Heart right ventricle (tissue), 16 donors: ENCODE results near the gene PCYOX1L. TPM values are rescaled to one million over a fixed set of nuclear protein-coding genes. Genes with fewer than 3 reads are reported as not detected.

Experiments
- ATAC-seq, 8 donors: fragments of 200-7000 bp; cut with Tn5 transposase; one replicate each; pipeline ENCODE4 v1.9.1; 2020; ENCODE audit warnings: mild to moderate bottlenecking in 8 of 8, moderate library complexity in 8 of 8, moderate number of reproducible peaks in 1 of 8
- DNase-seq, 2 donors: peaks; one replicate each; pipeline ENCODE4 v3.0.0-alpha.2; 2020
- H3K27ac ChIP-seq, 10 donors: fragments of 200-600 bp; sonication (generic) in 2 of 10; one replicate each; pipeline versions ENCODE4 v1.5.0 to v1.8.0; 2020 to 2022; ENCODE audit warnings: mild to moderate bottlenecking in 3 of 10
- H3K27me3 ChIP-seq, 7 donors: fragments of 200-600 bp; one replicate each; pipeline ENCODE4 v1.8.0; 2021 to 2022; ENCODE audit warnings: mild to moderate bottlenecking in 2 of 7
- H3K36me3 ChIP-seq, 9 donors: fragments of 200-600 bp; sonication (generic) in 1 of 9; one replicate each; pipeline versions ENCODE4 v1.5.0 to v1.8.0; 2020 to 2022; ENCODE audit warnings: mild to moderate bottlenecking in 2 of 9
- H3K4me1 ChIP-seq, 9 donors: fragments of 200-600 bp; sonication (generic) in 1 of 9; one replicate each; pipeline versions ENCODE4 v1.5.0 to v1.8.0; 2020 to 2022; ENCODE audit warnings: mild to moderate bottlenecking in 4 of 9
- H3K4me3 ChIP-seq, 10 donors: fragments of 200-600 bp; sonication (generic) in 2 of 10; one replicate each; pipeline versions ENCODE4 v1.5.0 to v1.8.0; 2020 to 2022; ENCODE audit warnings: mild to moderate bottlenecking in 7 of 10, moderate library complexity in 2 of 10
- H3K9me3 ChIP-seq, 11 donors: fragments of 200-600 bp in 10 of 11; sonication (generic) in 2 of 11; one replicate each; pipeline versions ENCODE4 v1.5.0 to v1.8.0; 2013 to 2022; ENCODE audit warnings: mild to moderate bottlenecking in 2 of 11, control low read depth in 1 of 11, moderate library complexity in 1 of 11
- WGBS, 2 donors: extraction: QIAGEN DNeasy Blood & Tissue Kit; methylation state at CpG; one replicate each; pipeline ENCODE4 v1.1.7; 2013; ENCODE audit warnings: inconsistent platforms in 1 of 2; 5-methylcytosine and 5-hydroxymethylcytosine counted together
- intact Hi-C, 10 donors: fragments of 100-400 bp; cut with DNase I; formaldehyde crosslinking; loops; one replicate each; pipeline versions ENCODE4 v1.11.1 to v1.14.2; 2022
- polyA plus RNA-seq, 2 donors: library from polyadenylated mRNA; stranded (reverse); fragments of 200-250 nt; gene quantifications; one replicate each; pipeline ENCODE4 v1.2.3, GENCODE V29; 2013
- total RNA-seq, 10 donors: library from RNA; stranded (reverse); fragmentation: NEBNext Ultra II Directional in 3 of 10; extraction: Animal tissue kit (Norgen Biotek cat#: 25700) in 3 of 10; gene quantifications; one replicate each; pipeline versions ENCODE4 v1.2.1 to v1.2.4, GENCODE V29; 2021 to 2023
- TF ChIP-seq, protein P1 (sequence below), 9 donors: fragments of 200-600 bp; sonication (generic) in 2 of 9; IDR thresholded peaks; one replicate each; pipeline versions ENCODE4 v1.5.0 to v1.8.0; 2021 to 2022; ENCODE audit warnings: antibody characterized with exemption in 9 of 9, mild to moderate bottlenecking in 5 of 9, moderate library complexity in 1 of 9
- donor health status: Arrhythmogenic right ventricular cardiomyopathy.
- donor health status: ischemic (EF 13 %, LVEDD 7.1; RV severe dilation, severe dysfunction).
- donor health status: healthy with polysubstance abuse.
- donor health status: DM: no; HTN: yes; CAD: no.
- donor health status: DM: no; HTN: no; CAD: no.
- donor health status: ischemic (EF 25% LVEDD 6.9; RV normal size, moderate dysfunction).
- donor health status: ischemic (EF 25% LVEDD 5.7; RV mildly dilated, moderate dysfunction).
- donor health status: healthy.
- donor health status: DM: yes; HTN: yes; CAD: no.
- donor health status: Ischemic cardiomyopathy.
- donor health status: ischemic (EF 35%, LVEDD 5.7; RV mildly dilated, moderate dysfunction).
- donor health status: nonischemic (EF 11% LVEDD 7.7; RV severe dilation, severe dysfunction).
- donor health status: DM: yes; HTN: yes; CAD: no.
- donor health status: PGD.
- donor health status: ischemic (EF 29% LVEDD 5.4; RV normal size, mild dysfunction).
- donor health status: nonischemic (EF 23%, LVEDD 6.1; RV moderate dilation, normal function).

The PCYOX1L gene
- total and polyA plus RNA-seq, 12 donors, result 2.6 to 6.2 (median 4.4) TPM

- no peaks in the 10 kb centered on the region for H3K27me3 ChIP-seq
- intact Hi-C loops, result no loop called here
- TF ChIP-seq, protein P1, sequence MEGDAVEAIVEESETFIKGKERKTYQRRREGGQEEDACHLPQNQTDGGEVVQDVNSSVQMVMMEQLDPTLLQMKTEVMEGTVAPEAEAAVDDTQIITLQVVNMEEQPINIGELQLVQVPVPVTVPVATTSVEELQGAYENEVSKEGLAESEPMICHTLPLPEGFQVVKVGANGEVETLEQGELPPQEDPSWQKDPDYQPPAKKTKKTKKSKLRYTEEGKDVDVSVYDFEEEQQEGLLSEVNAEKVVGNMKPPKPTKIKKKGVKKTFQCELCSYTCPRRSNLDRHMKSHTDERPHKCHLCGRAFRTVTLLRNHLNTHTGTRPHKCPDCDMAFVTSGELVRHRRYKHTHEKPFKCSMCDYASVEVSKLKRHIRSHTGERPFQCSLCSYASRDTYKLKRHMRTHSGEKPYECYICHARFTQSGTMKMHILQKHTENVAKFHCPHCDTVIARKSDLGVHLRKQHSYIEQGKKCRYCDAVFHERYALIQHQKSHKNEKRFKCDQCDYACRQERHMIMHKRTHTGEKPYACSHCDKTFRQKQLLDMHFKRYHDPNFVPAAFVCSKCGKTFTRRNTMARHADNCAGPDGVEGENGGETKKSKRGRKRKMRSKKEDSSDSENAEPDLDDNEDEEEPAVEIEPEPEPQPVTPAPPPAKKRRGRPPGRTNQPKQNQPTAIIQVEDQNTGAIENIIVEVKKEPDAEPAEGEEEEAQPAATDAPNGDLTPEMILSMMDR (IDR thresholded peaks at IDR 0.05), result peak in 1 of 9 donors; percentile 15
- WGBS, 2 donors, result 62 to 68% methylated on average over 9 of the region's 9 CpGs
- peak overlapping the region; percentile 28 to 64 (median 54) for H3K4me3 ChIP-seq
- peak; percentile 78 to 89 (median 86) for ATAC-seq
- H3K27ac ChIP-seq, result peak overlapping the region; percentile 66 to 95 (median 80)
- H3K9me3 ChIP-seq, result no peaks in the 10 kb centered on the region
- peaks cover 0 to 28% (median 0%) of the 10 kb centered on the region in 9 donors for H3K36me3 ChIP-seq
- H3K4me1 ChIP-seq, result peaks cover 0 to 35% (median 11%) of the 10 kb centered on the region in 9 donors
- DNase-seq, result peak; percentile 68 to 75
Observed at GRCh38 chr5:149406203-149406978, 48.5 kb downstream of the PCYOX1L start.

DNA sequence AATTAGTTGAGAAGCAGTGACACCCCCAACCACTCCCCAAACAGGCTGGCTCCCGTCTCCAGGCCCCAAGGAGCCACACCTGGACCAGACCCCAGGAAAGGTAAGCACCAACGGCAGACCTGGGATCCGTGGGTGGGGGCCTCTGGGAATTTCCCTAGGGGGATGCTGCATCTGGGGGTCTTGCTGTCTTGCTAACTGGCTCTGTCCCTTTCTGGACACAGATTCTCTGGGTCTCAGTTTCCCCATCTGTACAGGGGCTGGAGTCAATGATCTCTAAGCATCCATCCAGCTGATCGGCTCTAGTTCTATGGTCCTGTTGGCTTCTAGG, 49.1 kb downstream of the PCYOX1L start:
- peaks cover 0 to 28% (median 0%) of the 10 kb centered on the region in 9 donors for H3K36me3 ChIP-seq
- peak overlapping the region; percentile 28 to 64 (median 54) for H3K4me3 ChIP-seq
- ATAC-seq (peak in 2 of 8 donors; percentile 2 to 5), DNase-seq (no peak)
- no peaks in the 10 kb centered on the region for H3K27me3 ChIP-seq
- TF ChIP-seq, protein P1 (IDR thresholded peaks at IDR 0.05), result no peak
- H3K9me3 ChIP-seq, result no peaks in the 10 kb centered on the region
- intact Hi-C loops, result no loop called here
- peak overlapping the region; percentile 66 to 95 (median 80) for H3K27ac ChIP-seq
- WGBS, 2 donors, result 53 to 68% methylated on average over 4 of the region's 4 CpGs
- H3K4me1 ChIP-seq, result peaks cover 0 to 35% (median 11%) of the 10 kb centered on the region in 9 donors

DNA sequence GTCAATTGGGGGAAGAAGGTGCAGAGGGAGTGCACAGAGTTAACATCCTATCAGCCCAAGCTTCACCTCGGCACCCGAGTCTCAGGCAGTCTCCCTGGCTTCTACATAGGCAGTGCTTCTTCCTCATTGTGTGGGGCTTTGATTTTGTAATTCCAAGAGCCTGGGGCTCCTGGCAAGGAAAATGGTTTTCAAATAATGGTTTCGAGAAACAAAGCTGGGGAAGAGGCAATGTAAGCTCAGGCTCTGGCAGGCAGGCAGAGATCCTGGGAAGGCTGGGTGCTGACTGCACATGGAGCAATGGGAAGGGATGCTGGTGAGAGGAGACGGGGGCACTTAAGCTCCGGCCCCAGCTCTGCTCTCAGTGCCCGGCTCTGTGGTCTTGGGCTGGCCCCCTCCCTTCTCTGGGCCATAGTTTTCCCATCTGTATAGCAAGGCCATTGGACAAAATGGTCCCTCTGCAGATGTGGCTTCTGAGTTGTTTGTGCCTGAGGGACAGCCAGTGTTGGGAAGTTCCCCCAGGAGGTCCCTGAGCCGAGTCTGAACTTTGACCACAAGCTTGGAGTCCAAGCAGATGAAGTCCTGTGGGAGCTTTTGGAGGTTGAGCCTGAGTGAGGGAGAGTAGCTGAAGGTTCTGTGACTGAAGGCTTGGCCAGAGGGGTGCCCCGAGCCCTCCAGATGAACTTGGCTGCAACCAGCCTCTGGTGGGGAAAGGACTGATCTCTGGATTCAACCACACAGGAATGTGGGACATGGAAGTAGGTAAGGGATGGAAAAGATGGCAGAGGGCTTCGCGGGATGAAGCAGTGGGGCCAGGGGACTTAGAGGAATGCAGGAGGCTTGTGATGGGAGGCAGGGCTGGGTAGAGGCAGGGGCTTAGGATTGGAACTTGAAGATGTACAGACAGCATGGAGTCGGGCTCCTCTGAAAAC, 49.7 kb downstream of the PCYOX1L start:
- no peaks in the 10 kb centered on the region for H3K9me3 ChIP-seq
- ATAC-seq (peak in 1 of 8 donors; percentile 7), DNase-seq (no peak)
- peak overlapping the region; percentile 28 to 64 (median 54) for H3K4me3 ChIP-seq
- H3K27me3 ChIP-seq, result no peaks in the 10 kb centered on the region
- peak overlapping the region; percentile 66 to 95 (median 80) for H3K27ac ChIP-seq
- H3K36me3 ChIP-seq, result peaks cover 0 to 28% (median 0%) of the 10 kb centered on the region in 9 donors
- peaks cover under 1 to 40% (median 11%) of the 10 kb centered on the region in 9 donors for H3K4me1 ChIP-seq
- WGBS, 2 donors, result 62 to 74% methylated on average over 11 of the region's 11 CpGs
- intact Hi-C loops, result loop anchor here in 1 of 10 donors (2.0 kb wide), 1 partner anchor 17 kb away; no protein-coding TSS in a partner anchor
- TF ChIP-seq, protein P1 (IDR thresholded peaks at IDR 0.05), result no peak
